Progenitor cell of endocrine pancreas (in vitro differentiated cells): ENCODE data around the gene HOXA5. TPM values are rescaled to one million over a fixed set of nuclear protein-coding genes. Genes with fewer than 3 reads are reported as not detected.

Source experiments
- DNase-seq: peaks from one replicate; pipeline ENCODE4 v3.0.0; 2021; ENCODE audit warnings: low spot score; ENCODE audit not compliant: unreplicated experiment
- H3K27ac Mint-ChIP-seq: 2 replicates; pipeline ENCODE4 v1.8.0; 2021; ENCODE audit warnings: mild to moderate bottlenecking, moderate library complexity, mixed read lengths
- H3K27me3 Mint-ChIP-seq: 2 replicates; pipeline ENCODE4 v1.8.0; 2021; ENCODE audit warnings: mixed read lengths
- H3K36me3 Mint-ChIP-seq: 2 replicates; pipeline ENCODE4 v1.8.0; 2022; ENCODE audit warnings: mixed read lengths; ENCODE audit not compliant: insufficient read depth
- H3K4me1 Mint-ChIP-seq: 2 replicates; pipeline ENCODE4 v1.8.0; 2021; ENCODE audit warnings: low read depth, mixed read lengths
- H3K4me3 Mint-ChIP-seq: 2 replicates; pipeline ENCODE4 v1.8.0; 2021; ENCODE audit warnings: low read depth, mild to moderate bottlenecking, moderate library complexity, mixed read lengths
- H3K9me3 Mint-ChIP-seq: 2 replicates; pipeline ENCODE4 v1.8.0; 2021; ENCODE audit warnings: low read depth, mixed read lengths
- CTCF ChIP-seq: fragments of 200-600 bp; sonication (generic); IDR thresholded peaks from one replicate; pipeline ENCODE4 v1.5.0; 2021; ENCODE audit warnings: antibody characterized with exemption, mild to moderate bottlenecking; ENCODE audit not compliant: unreplicated experiment
- total RNA-seq: library from RNA; stranded (reverse); gene quantifications from 2 replicates; pipeline ENCODE4 v1.2.1, GENCODE V29; 2021

HOXA5 gene
- total RNA-seq, 1 donor from 2014 or later: 12.6 TPM

DNA sequence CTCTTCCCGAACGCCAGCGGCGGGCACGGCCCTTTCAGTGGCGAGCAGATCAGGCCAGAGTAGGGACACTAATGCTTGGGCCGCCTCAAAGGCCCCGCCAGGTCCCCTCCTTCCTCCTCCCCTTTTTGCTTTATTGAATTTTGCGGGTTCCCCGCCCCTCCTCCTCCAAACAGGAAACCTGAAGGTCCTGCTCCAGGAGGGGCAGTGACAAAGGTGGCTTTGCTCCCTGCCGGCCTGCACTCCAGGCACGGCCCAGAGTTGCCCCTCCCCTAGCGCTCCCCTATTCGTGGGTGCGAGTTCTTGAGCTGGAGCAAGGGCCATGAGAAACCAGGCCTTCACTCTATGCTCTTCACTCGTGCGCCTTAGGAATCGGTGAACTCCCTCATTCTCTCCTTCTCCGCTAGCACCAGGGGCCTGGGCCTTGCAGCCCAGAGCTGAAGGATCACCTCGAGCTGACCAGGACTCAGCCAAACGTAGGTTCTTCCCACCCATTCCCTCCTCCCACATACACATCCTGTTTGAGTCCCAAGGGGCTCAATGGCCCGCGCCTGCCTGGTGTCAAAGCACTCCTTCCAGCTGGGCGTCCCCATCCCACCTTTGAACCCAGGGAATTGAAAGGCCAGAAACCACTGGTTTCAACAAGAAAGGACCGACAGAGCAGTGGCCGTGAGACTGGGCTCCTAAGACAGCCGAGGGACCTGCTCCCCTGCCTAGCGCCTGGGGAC, 4.7 kb upstream of the HOXA5 start:
- H3K9me3 Mint-ChIP-seq: no peaks in the 10 kb centered on the region
- TF ChIP-seq CTCF: no peak

DNA sequence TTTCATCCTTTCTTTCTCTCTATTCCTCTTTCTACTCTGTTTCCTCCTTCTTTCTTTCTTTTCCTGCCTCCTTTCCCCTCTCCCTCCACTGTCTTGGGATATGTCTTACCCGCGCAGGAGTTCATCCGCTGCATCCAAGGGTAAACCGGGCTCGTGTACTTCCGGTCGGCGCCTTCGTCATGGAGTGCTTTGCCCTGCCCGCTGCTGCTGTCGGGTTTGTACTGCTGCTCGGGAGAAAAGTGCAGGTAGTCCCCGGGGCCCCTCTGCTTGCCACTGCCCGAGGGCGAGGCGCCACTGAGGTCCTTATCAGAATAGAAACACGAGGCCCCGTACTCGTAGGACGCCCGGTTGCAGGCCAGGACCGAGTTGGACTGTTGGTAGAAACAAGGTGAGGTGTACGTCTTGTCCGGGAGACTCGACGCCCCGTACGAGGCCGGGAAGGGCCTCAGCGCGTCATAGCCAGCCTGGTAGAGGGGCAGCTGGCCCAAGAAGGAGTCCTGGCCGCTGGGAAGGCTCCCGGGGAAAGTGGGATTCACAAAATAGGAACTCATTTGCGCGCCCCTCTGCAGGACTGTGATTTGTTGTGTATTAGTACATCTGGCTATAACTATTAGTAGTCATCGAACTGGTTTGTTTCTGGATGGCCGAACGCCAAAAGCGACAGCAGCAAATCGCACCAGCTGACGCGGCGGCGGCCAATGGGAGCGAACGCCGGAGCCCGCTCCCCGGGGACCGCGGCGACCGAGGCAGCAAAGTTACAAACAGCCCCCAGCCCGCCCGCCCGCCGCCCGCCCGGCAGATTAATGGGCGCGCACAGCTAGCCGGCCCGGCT, 3.9 kb upstream of the HOXA5 start, which contains the start of gene HOXA6:
TSS of gene HOXA6 (minus strand) at position 576 of the 832 bp plus-strand sequence. CDS start at position 551, 25 bp downstream.
- Mint-ChIP-seq H3K36me3 (peaks cover 2% of the 10 kb centered on the region), H3K4me1 (peaks cover 16% of the 10 kb centered on the region), H3K27me3 (peaks cover 79% of the 10 kb centered on the region), H3K4me3 (peak within 1 kb of the TSS; percentile 64), H3K9me3 (no peaks in the 10 kb centered on the region), H3K27ac (peak within 1 kb of the TSS; percentile 71)
- no peak for DNase-seq
- TF ChIP-seq CTCF: no peak

More for the DNA sequence above, 4.7 kb upstream of the HOXA5 start:
- Mint-ChIP-seq H3K4me1 (peaks cover 16% of the 10 kb centered on the region), H3K27me3 (peaks cover 85% of the 10 kb centered on the region), H3K27ac (peak overlapping the region; percentile 71), H3K4me3 (peak overlapping the region; percentile 64), H3K36me3 (peaks cover 2% of the 10 kb centered on the region)
- peak; percentile 39 for DNase-seq

DNA sequence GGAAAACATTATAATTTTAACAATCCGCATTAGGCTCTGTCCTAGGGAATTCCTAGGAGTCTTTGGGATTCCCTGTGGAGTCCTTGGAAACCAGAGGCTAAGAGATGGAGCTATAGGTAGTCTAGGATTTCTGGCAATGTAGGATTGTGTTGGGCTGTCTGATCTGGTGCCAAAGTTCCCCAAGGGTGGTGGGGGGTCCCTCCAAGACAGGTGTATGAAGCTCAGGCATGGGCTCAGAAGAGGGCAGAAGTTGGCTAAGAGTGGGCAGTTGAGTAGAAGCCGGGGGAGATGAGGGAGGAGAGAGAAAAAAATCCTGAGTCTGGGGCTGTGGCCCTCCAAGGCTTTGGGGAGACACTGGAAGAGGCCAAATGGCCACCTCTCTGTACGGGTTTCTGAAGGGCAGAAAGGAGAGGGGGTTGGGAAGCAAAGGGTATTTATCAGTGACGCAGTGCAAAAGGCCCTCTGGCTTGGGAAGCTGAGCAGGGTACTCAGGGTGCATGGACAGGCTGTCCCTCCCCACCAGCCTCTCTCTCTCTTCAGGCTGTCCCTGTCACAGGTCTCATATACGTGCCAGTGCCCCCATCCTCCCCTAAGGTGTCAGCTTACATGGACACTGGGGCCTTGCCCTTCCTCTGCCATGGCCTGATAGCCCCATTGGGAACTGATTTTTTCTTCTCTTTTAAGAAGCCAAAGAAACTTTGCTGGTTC, 3.2 kb upstream of the HOXA5 start:
- H3K27me3 Mint-ChIP-seq: peaks cover 71% of the 10 kb centered on the region
- no peak overlapping the region for H3K4me3 Mint-ChIP-seq
- no peak for TF ChIP-seq CTCF
- H3K4me1 Mint-ChIP-seq: peaks cover 20% of the 10 kb centered on the region
- no peak for DNase-seq
- H3K27ac Mint-ChIP-seq: no peak overlapping the region
- H3K36me3 Mint-ChIP-seq: peaks cover 2% of the 10 kb centered on the region
- H3K9me3 Mint-ChIP-seq: no peaks in the 10 kb centered on the region

- Mint-ChIP-seq H3K27me3 (peaks cover 65% of the 10 kb centered on the region), H3K4me3 (no peak overlapping the region), H3K27ac (no peak overlapping the region), H3K4me1 (peaks cover 25% of the 10 kb centered on the region), H3K9me3 (no peaks in the 10 kb centered on the region), H3K36me3 (peaks cover 6% of the 10 kb centered on the region)
- no peak for DNase-seq
- TF ChIP-seq CTCF: no peak
Observed at GRCh38 chr7:27145914-27146412, 2.5 kb upstream of the HOXA5 start.
